Measurements from ENCODE around the gene HMGA1.

GRCh38 chr6:34247481-34248197, 11.0 kb downstream of the HMGA1 start:
- no peak for TF ChIP-seq CTCF (IDR thresholded peaks at IDR 0.05; ENCODE audit: poor library complexity, severe bottlenecking)
- TF ChIP-seq POLR2AphosphoS5 (IDR thresholded peaks at IDR 0.05): no peak
- no peak for TF ChIP-seq TAF1 (IDR thresholded peaks at IDR 0.05; ENCODE audit: low read depth)
- TF ChIP-seq SMC3 (conservative IDR thresholded peaks at IDR 0.05; ENCODE audit: poor library complexity): no peak
- no peak for TF ChIP-seq EZH2 (IDR thresholded peaks at IDR 0.05; ENCODE audit: borderline replicate concordance, insufficient read depth, low read length, poor library complexity, severe bottlenecking)
- no peak for TF ChIP-seq REST (IDR thresholded peaks at IDR 0.05; ENCODE audit: borderline replicate concordance)
- TF ChIP-seq EP300 (conservative IDR thresholded peaks at IDR 0.05; ENCODE audit: poor library complexity, severe bottlenecking): no peak
